Ascending aorta (tissue), 2 donors: Measurements from ENCODE around the gene CRTC3. TPM values are rescaled to one million over a fixed set of nuclear protein-coding genes. Genes with fewer than 3 reads are reported as not detected.

Experiments
- DNase-seq, 2 donors: peaks; one replicate each; pipeline ENCODE4 v3.0.0-alpha.2; 2019; ENCODE audit warnings: low spot score in 2 of 2
- H3K27ac ChIP-seq, 2 donors: fragments of 200-600 bp; sonication (generic); one replicate each; pipeline ENCODE4 v1.5.1; 2016 to 2017; ENCODE audit warnings: mild to moderate bottlenecking in 1 of 2
- H3K27me3 ChIP-seq: fragments of 200-600 bp; sonication (generic); one replicate; pipeline ENCODE4 v1.5.1; 2017
- H3K36me3 ChIP-seq, 2 donors: fragments of 200-600 bp; sonication (generic); one replicate each; pipeline ENCODE4 v1.5.1; 2016
- H3K4me1 ChIP-seq, 2 donors: fragments of 200-600 bp; sonication (generic); one replicate each; pipeline ENCODE4 v1.5.1; 2016 to 2017; ENCODE audit warnings: mild to moderate bottlenecking in 1 of 2
- H3K4me3 ChIP-seq, 2 donors: fragments of 200-600 bp; sonication (generic); one replicate each; pipeline ENCODE4 v1.5.1; 2016 to 2017; ENCODE audit warnings: mild to moderate bottlenecking in 1 of 2
- H3K9me3 ChIP-seq, 2 donors: fragments of 200-600 bp; sonication (generic); one replicate each; pipeline ENCODE4 v1.5.1; 2016
- intact Hi-C: fragments of 100-400 bp; cut with DNase I; formaldehyde crosslinking; loops from one replicate; pipeline ENCODE4 v1.15.1; 2023
- total RNA-seq: library from RNA; depleted of rRNA; stranded (reverse); fragments of >200 nt; gene quantifications from one replicate; pipeline ENCODE4 v1.1.0, GENCODE V29; 2016
- TF ChIP-seq, protein P1 (sequence below), 3 experiments: fragments of 200-600 bp in 2 of 3; fragments of 450-650 bp in 1 of 3; sonication (generic) in 2 of 3; IDR thresholded peaks; one replicate each; pipeline ENCODE4 v1.5.1; 2016 to 2019; ENCODE audit warnings: antibody characterized with exemption in 3 of 3, mild to moderate bottlenecking in 1 of 3, moderate library complexity in 1 of 3

Gene CRTC3
- total RNA-seq, 1 donor from 2014 or later: 35.5 TPM

DNA sequence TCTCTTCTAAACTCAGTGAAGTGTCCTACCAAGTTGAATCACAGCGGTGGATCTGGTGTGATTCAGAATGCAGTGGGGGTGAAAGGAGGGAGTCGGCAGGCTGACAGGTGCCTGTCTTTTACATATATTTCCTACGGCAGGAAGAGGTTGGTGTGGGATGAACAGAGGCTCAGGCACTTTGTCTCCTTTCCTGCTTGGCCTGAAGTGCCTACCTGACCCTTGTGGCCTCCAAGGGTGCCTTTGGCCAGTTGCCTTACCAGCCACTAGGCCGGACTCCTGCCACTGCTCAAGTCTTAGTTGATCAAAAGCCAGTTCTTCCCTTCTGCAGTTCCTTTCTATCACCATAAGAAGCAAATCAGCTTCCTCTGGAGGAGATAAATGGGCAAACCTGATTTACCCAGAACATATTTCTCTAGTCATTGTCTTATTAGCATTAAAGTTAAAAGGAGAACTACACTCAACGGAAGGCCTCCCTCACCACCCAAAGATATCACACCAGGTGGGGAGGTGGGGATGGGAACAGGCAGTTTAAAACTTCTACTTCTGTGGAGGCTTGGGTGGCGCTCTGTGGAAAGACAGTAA, 52.1 kb downstream of the CRTC3 start:
- H3K9me3 ChIP-seq: no peaks in the 10 kb centered on the region
- TF ChIP-seq, protein P1, sequence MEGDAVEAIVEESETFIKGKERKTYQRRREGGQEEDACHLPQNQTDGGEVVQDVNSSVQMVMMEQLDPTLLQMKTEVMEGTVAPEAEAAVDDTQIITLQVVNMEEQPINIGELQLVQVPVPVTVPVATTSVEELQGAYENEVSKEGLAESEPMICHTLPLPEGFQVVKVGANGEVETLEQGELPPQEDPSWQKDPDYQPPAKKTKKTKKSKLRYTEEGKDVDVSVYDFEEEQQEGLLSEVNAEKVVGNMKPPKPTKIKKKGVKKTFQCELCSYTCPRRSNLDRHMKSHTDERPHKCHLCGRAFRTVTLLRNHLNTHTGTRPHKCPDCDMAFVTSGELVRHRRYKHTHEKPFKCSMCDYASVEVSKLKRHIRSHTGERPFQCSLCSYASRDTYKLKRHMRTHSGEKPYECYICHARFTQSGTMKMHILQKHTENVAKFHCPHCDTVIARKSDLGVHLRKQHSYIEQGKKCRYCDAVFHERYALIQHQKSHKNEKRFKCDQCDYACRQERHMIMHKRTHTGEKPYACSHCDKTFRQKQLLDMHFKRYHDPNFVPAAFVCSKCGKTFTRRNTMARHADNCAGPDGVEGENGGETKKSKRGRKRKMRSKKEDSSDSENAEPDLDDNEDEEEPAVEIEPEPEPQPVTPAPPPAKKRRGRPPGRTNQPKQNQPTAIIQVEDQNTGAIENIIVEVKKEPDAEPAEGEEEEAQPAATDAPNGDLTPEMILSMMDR (IDR thresholded peaks at IDR 0.05): no peak
- no peaks in the 10 kb centered on the region for H3K27me3 ChIP-seq
- H3K4me3 ChIP-seq: no peak overlapping the region
- DNase-seq: no peak
- H3K27ac ChIP-seq: peak overlapping the region; percentile 56 to 59
- peaks cover 3 to 31% of the 10 kb centered on the region in 2 donors for H3K4me1 ChIP-seq
- intact Hi-C loops: loop anchor here (2.0 kb wide), 1 partner anchor 19 kb away; no protein-coding TSS in a partner anchor
- no peaks in the 10 kb centered on the region for H3K36me3 ChIP-seq

DNA sequence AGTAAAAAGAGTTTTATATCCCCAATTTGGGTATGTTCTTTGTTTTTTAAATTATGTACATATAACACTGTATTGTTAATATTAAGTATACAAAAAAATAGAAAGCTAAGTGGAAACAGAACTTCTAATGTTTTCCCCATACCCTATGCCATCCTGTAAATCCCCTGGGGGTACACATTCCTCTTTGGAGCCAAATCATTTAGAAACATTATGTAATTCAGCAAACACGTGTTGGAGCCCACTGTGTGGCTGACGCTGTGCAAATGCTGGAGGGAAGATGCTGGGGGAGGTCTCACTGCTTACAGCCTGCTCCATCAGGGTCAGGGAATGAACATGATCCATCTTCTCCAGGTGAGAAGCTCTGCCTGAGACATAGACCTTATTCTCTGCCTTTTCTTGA, 52.8 kb downstream of the CRTC3 start:
- Histone ChIP-seq H3K27ac (peak overlapping the region; percentile 56 to 59), H3K27me3 (no peaks in the 10 kb centered on the region), H3K36me3 (no peaks in the 10 kb centered on the region), H3K4me3 (no peak overlapping the region), H3K9me3 (no peaks in the 10 kb centered on the region), H3K4me1 (peaks cover 3 to 31% of the 10 kb centered on the region in 2 donors)
- TF ChIP-seq, protein P1 (IDR thresholded peaks at IDR 0.05): no peak
- DNase-seq: no peak
- intact Hi-C loops: loop anchor here (2.0 kb wide), 1 partner anchor 20 kb away; no protein-coding TSS in a partner anchor

DNA sequence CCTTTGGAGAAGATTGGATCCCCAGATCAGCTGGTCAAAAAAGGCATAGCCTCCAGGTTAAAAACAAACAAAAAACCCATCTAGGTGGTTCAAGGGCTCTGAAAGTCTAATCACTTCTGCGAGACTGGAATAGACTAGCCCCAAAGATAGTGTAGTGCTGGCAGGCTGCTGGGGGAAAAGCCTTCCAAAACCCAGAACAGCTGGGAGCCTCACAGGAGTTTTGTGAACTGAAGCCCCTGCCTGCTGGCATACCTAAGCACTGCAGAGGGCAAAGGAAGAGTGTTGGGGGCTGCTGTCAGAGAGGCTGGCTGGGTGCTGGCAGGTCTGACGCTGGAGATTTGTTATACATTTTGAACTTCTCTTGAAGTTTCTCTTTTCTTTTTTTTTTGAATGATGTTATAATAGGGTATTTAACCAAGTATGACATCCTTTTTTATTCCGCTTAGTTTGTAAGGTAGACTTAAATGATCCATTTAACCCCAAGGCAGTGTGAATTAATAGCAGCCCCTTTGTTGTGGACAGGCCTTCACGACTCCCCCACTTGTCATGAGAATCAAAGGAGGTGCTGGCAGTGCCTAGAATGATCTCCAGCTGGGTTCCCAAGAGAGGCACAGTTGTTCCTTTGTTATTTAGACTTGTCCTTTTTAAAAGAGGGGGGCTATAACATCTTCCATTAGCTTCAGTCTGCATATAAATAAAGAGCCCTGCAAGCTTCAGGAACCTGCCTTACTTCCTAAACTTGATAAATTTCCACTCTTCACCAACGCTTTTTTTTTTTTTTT, 53.9 kb downstream of the CRTC3 start:
- intact Hi-C loops: loop anchor here (2.0 kb wide), 1 partner anchor 21 kb away; no protein-coding TSS in a partner anchor
- Histone ChIP-seq H3K4me1 (peaks cover 3 to 31% of the 10 kb centered on the region in 2 donors), H3K36me3 (no peaks in the 10 kb centered on the region), H3K4me3 (no peak overlapping the region), H3K27ac (peak overlapping the region; percentile 38 to 56), H3K27me3 (no peaks in the 10 kb centered on the region), H3K9me3 (no peaks in the 10 kb centered on the region)
- TF ChIP-seq, protein P1 (IDR thresholded peaks at IDR 0.05): no peak
- no peak for DNase-seq

DNA sequence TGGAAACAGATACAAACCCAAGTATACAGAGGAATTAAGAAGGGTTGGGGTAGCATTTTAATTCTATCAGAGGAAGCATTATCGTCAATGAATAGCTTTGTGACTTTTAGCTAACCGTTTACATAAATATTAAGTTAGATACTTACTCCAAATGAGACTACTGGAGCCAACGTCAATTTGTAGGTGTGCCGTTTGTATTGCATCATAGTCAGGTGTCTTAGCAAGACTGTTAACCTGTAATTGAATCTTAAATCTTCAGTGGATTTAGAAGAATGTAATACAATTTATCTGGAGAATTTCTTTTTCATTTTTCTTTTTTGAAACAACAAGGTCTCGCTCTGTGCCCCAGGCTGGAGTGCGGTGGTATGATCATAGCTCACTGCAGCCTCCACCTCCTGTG, 55.1 kb downstream of the CRTC3 start:
- Histone ChIP-seq H3K27ac (peak overlapping the region in 1 of 2 donors; percentile 56), H3K4me1 (peaks cover 3 to 29% of the 10 kb centered on the region in 2 donors), H3K27me3 (no peaks in the 10 kb centered on the region)

DNA sequence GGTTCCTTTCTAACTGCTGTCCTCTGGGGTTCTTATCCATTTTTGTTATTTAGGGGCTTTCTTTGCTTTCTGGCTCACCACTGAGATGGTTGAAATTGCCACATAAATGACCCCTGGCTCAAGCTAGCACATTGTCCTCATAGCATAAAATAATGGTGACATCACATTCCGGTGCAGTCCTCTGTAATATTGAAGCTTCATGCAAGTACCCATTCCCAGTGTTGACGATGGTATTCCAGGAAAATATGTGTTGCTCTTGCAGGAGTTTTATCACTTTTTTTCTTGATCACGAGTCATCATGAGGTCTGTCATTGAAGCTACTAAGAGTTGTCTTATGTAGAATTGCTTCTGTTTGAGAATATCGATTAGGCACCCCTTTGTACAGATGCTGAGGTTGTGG, 56.1 kb downstream of the CRTC3 start:
- H3K4me3 ChIP-seq: no peak overlapping the region
- no peaks in the 10 kb centered on the region for H3K27me3 ChIP-seq
- intact Hi-C loops: no loop called here
- no peak overlapping the region for H3K27ac ChIP-seq
- no peak for DNase-seq
- TF ChIP-seq, protein P1 (IDR thresholded peaks at IDR 0.05): no peak
- no peaks in the 10 kb centered on the region for H3K36me3 ChIP-seq
- H3K4me1 ChIP-seq: peaks cover 3 to 26% of the 10 kb centered on the region in 2 donors
- no peaks in the 10 kb centered on the region for H3K9me3 ChIP-seq

More for the DNA sequence above, 55.1 kb downstream of the CRTC3 start:
- no peak for DNase-seq
- H3K4me3 ChIP-seq: no peak overlapping the region
- H3K9me3 ChIP-seq: no peaks in the 10 kb centered on the region
- intact Hi-C loops: no loop called here
- TF ChIP-seq, protein P1 (IDR thresholded peaks at IDR 0.05): no peak
- H3K36me3 ChIP-seq: no peaks in the 10 kb centered on the region
